GM19455 (cell line): ENCODE results near the gene UBN2.

Experiments used
- ATAC-seq: cut with Tn5 transposase; IDR thresholded peaks from one replicate; pipeline ENCODE4 v1.9.1; 2021; ENCODE audit not compliant: unreplicated experiment

The UBN2 gene

DNA sequence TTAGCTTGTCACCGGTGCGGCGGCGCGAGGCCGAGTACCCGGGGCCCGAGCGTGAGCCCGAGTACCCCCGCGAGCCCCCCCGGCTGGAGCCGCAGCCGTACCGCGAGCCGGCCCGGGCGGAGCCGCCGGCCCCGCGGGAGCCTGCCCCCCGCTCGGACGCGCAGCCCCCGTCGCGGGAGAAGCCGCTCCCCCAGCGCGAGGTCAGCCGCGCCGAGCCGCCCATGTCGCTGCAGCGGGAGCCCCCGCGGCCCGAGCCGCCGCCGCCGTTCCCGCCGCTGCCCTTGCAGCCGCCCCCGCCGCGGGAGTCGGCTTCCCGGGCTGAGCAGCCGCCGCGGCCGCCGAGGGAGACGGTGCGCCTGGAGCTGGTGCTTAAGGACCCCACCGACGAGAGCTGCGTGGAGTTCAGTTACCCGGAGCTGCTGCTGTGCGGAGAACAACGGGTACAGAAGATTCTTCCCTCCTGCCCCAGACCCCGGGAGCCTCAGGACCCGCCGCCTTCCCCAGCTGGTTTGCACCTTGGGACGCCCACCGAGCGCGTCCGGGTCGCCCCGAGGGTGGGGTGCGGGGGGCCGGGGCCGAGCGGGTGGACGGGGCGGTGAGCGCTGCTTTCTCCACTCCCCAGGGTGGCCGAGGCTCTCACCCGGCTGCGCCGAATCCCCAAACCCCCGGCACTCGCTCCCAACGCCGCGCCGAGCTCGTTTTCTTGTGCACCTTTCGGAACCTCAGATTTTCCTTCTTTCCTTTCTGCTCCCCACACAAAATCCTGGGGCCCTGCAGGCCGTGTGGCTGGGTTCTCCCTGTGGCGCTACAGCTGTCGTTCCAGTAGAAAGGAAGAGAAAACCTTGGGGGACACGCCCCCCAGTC, 708 bp downstream of the UBN2 start:
- peak; percentile 38 for ATAC-seq

DNA sequence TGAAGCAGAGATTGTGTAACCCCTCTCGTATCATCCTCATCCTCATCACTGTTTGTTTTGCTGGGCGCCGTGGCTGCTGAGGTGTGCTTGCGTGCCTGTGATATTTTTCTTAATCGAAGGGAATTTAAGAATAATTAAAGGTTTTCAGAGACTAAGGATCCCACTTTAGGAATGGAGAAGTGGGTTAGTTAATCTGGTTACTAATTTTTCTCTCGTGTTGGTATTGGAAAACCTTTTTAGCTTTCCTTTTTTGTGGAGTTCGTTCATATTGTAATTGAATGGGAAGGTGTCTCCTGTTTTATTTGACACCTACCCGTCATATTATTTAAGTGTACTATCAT, 1.3 kb downstream of the UBN2 start:
- no peak for ATAC-seq

DNA sequence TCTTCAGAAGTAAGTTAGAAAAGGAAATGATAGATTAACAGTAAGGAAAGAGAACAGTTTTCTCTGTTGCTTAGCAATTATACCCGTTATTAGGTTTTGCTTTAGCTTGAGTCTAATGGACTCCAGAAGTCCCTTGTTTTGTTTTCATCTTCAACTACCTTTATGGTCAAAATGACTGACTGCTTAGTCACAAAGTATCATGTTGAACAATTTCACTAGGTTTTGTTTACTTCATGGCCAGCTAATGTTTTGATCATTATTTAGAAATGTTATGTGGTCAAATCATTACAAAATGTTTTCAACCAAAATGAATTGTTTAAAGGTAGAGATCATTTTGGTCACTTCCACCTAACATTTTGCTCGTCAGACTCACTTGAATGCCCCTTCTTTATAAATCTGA, 1.9 kb downstream of the UBN2 start:
- ATAC-seq: no peak

DNA sequence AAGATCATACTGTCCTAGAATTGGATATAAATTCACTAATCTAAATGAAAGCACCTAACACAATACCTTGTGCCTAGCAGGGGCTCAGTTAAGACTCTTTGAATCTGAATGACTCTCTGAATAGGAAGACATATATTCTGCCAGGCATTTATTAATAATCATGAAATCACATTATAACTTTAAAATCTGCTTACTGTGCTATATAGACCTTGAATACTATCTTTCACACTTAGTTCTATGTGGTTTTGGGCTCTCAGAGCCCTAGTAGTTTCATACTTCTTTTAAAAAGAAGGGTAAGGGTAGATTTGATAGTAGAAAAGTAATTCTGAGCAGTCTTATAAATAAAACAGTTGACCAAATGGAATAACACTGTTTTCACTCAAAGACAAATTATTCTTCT, 10.2 kb downstream of the UBN2 start:
- ATAC-seq: no peak

DNA sequence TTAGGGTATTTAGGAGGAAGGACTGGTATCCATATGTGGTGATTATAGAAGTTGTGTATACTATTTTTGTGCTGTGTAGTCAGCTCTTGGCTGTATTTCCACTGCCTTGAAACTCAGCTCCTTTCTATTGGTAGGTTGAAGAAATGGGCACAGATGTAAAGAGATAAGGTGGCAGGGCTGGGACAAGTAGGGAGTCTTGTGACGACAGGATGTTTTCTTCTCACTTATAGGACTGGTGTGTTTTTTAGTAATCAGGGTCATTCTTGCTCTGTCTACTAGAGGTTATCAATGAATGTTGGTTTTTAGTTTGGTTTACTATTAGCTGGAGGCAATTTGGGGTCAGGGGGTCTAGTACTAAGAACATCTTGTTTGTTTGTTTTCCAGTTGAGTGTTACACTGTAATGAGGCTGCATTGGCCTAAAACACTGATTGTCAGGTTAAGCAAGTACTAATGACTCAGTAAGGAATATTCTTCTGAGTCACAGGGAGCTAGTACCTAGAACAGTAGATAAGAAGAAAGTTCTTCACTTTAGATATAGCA, 11.8 kb downstream of the UBN2 start:
- ATAC-seq: no peak

DNA sequence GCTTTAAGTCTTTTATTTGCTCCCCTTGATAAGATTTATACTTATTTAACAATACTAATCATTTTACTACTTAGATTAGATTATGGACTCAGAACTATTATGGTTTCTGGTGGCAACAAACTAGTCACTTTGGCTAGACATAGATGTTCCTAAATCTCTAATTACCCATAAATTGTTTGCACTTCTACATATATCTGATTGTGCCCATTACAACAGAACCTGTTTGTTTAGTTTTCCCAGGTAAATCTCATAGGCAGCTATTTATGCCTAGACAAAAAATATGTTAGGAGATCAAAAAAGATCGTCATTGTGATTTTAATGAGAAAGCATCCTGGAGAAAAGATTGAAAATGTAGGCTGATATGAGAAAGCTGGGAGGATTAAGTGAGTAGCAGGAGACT, 14.4 kb downstream of the UBN2 start:
- ATAC-seq: no peak

DNA sequence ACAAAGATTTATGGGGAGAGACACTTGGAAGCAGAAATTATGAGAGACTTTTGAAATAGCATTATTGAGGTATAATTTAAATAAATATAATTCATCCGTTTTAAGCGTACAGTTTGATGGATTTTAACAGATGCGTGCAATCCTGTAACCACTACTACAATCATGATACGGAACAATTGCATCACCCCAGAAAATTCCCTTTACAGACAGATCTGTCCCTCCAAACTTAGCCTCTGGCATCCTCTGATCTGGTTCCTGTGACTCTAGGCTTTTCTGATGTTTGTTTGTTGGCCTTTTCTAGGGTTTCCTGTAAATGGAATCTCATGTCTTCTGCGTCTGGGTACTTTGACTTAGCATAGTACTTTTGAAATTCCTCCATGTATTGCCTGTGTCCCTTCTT, 15.5 kb downstream of the UBN2 start:
- ATAC-seq: no peak

DNA sequence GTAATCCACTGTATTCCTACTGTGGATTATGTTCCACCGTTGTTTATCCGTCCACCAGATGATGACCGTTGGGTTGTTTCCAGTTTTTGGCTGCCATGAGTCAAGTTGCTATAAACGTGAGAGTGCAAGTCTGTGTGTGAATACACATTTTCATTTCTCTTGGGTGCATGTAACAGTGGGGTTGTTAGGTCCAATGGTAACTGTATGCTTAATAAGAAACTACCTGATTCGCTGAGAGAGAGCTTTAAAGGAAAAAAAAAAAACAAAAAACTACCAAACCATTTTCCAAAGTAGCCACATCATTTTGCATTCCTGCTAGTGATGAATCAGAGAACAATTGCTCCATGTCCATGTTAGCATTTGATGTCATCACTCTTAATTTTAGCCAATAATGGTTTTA, 15.9 kb downstream of the UBN2 start:
- ATAC-seq: no peak

DNA sequence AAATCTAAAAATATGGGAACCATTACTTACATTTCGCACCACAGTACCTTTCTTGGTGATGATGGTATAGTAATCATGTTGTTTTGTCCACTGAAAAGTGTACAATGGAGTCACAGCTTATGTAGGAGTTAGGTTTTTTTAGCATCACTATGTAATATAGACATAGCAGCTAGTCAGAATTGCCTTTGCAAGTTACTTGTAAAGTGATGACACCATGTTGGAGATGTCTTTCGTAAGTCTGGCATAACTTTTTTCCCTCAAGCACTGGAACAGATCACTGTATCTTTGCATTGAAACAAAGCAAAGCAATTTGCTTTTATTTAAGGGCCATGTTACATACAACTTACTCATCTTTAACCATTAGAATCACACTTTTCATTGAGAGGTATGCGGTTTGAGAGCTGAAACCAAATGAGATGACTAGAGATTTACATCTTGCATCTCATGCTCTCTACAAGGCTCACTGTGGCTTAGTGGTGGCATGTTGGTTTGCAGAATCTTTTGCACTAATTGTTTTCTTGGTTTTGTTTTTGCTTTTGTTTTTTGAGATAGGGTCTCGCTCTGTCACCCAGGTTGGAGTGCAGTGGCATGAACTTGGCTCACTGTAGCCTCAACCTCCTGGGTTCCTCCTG, 18.3 kb downstream of the UBN2 start:
- ATAC-seq: no peak

DNA sequence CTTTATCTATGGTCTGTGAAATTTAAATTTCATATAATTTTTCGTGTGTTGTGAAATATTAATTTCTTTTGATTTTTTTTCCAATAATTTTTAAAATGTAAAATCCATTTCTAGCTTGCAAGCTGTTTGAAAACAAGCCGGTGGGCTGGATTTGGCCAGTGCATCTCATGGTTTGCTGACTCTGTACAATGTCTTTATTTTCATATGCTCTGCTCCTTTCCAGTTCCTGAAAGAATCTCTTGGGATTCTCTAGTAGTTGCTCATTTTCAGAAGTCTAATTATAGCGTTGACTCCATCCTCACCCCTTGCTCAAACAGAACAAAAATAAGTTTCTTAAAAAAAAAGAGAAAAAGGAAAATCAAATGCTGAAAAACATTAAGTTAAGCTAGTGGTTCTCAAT, 21.4 kb downstream of the UBN2 start:
- ATAC-seq: no peak

DNA sequence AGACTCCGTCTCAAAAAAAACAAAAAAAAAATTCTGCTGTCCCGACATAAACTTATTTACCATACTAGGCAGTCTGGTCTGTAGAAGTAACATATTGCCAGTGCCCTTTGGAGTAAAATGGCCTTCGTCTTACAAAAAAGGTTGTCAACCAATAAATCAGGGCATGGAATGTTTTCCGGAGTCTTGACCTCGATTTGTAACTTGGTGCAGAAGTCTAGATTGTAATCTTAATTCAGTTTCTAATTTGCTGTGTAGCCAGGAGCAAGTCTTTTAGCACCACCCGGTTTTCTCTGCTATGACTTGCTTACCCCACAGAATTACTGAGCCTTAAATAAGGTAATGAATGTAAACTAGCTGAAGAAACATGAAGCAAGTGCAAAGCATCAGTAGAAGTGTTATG, 23.2 kb downstream of the UBN2 start:
- no peak for ATAC-seq

DNA sequence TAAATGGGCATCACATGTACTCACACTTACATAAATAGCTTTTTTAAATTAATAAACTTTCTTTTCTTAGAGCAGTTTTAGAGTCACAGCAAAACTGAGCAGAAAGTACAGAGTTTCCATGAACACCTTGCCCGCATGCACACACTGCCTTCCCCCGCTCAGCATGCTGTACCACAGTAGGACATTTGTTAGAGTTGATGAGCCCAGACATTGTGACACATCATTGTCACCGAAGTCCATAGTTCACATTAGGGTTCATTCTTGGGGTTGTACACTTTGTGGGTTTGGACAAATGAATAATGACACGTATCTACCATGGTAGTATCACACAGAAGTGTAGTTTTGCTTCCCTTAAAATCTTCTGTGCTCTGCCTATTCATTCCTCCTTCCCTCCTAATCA, 23.7 kb downstream of the UBN2 start:
- ATAC-seq: no peak

DNA sequence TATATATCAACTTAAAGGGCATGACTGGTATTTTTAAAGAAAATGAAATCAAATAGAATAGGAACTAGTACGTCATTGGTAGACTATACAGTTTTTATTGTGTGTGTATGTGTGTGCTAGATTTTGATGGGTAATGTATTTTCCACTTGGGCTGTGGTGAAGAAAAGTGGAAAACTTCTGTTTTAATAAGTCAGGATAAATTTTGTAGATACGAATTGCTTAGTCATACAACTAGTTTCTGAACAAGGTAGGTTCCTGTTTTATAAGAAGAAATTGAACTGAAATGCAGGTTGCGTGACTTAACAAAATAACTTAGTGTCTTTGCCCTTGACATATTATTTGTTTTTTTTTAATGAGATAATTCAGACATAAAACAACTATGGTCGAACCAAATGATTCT, 24.3 kb downstream of the UBN2 start:
- no peak for ATAC-seq

DNA sequence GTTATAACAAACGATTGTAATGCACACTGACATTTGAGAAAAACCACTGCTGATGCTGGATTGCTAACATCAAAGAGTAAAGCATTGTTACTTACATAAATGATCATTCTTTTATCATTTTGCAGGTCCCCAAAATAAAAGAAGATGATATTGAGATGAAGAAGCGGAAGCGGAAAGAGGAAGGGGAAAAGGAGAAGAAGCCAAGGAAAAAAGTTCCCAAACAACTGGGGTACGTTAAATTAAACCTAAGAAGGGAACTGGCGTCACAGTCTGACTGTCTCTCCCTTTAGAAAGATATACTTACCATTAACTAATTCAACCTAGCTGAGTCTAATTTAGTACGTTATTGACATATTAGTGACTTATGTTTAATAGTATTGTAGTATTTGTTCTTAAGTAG, 28.1 kb downstream of the UBN2 start:
- no peak for ATAC-seq

DNA sequence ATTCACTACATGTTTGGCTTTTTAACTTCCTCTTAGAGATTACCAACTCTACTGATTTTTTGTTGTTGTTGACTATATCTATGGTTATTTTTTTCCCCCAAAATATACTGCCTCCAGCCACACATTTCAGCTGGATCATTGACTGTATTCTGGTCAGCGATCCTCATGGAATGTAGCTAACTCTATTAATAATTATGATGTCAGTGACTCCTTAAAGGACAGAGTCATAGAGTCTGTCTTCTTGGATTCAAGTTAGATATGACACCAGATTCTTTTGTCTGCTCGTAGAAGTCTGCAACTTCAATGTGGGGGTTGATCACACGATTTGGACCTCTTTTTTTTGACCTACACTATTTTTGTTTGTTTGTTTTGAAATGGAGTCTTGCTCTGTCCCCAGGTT, 33.2 kb downstream of the UBN2 start:
- ATAC-seq: no peak

DNA sequence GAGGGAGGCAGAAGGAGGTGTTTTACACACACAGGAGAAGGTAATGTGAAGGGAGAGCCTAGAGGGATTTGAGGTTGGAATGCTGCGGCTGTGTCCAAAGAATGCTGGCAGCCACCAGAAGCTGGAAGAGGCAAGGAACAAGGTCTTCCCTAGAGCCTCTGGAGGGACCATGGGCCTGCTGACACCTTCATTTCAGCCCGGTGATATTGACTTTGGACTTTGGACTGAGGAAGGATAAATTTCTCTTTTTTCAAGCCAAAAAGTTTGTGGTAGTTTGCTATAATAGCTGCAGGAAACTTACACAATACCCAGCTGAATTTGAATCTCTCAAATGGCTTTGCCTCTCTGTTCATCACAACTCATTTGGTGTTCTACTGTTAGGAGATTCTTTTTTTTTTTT, 34.6 kb downstream of the UBN2 start:
- ATAC-seq: no peak

DNA sequence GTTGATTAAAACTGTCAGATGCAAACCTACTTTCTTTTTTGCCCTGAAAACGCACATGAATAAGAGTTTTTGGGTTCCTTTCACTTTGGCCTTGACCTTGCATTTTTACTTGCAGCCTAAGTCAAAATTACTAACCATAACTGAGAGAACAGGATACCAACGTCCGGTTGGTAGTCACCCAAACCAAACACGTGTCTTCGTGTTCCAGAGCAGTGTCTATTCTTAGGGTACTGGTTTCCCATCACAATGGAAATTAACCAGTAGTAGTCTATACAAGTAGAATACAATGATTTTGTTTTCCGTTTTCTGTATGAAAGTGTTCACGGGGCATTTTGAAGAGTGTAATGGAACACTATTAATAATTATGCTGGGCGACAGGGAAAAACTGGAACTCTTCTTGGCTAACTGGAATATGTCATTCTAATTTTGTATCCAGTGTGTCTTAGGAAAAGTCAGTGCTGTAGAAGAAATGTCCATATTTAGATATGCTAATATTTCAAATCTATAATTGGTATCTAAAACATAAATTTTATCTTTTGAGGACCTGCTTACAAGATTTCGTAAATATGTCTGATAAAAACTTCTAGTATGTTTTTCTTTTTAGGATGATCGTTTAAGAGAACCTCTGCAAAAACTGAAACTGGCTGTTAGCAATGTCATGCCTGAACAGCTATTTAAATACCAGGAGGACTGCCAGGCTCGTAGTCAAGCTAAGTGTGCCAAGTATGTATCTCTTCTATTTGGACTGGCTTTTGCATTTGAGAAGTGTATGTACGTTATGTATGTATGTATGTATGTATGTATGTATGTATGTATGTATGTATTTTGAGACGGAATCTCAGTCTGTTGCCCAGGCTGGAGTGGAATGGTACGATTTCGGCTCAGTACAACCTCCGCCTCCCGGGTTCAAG, 40.9 kb downstream of the UBN2 start:
- ATAC-seq: no peak

DNA sequence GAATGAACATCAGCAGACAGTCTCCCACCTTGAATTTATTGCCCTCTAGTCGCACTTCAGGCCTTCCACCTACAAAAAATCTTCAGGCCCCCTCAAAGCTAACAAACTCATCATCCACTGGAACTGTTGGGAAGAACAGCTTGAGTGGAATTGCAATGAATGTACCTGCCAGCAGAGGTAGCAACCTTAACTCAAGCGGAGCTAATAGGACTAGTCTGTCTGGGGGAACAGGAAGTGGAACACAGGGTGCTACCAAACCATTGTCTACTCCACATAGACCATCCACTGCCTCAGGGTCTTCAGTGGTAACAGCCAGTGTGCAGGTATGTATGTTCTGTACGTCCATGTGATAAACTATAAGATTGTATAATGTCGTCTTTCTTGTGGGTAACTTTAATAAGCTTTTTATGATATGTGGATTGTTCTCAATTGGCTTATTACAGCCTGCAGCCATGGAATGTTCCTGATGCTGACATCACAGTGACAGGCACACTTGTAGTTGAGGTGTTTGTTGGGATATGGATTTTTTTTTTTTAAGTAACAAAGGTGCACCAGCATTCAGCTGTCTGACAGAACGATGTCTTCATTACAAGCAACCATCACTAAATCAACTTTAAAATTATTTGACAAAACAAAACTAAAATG, 53.3 kb downstream of the UBN2 start:
- ATAC-seq: no peak

DNA sequence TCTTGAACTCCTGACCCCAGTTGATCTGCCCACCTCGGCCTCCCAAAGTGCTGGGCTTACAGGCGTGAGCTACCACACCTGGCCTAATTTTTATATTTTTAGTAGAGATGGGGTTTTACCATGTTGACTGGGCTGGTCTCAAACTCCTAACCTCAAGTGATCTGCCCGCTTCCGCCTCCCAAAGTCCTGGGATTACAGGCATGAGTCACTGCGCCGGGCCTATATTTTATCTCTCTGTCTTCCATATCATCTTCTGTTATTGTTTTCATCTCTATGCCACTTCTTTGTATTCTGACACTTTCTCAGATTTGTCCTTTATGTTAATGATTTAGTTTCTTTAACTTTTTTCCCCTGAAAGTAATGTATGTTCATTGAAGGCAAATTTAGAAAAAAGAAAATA, 55.1 kb downstream of the UBN2 start:
- ATAC-seq: no peak

DNA sequence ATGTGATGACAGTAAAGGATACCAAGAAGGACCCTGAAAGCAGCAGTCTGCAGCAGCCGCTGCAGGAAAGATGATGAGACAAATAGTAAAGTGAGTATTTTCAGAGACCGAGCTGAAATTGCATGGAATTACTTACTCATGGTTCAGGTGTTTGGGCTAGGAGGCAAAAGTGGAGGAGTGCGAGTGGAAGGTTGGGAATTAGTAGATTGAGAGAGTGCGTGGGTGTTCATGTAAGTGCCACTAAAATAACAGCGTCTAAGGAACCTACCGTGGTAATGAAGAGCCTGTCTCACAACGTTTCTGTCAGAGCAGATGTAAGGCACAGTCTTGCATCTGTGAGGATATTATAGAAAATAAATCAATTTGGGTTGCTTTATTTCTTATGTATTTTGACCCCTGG, 61.8 kb downstream of the UBN2 start:
- no peak for ATAC-seq

DNA sequence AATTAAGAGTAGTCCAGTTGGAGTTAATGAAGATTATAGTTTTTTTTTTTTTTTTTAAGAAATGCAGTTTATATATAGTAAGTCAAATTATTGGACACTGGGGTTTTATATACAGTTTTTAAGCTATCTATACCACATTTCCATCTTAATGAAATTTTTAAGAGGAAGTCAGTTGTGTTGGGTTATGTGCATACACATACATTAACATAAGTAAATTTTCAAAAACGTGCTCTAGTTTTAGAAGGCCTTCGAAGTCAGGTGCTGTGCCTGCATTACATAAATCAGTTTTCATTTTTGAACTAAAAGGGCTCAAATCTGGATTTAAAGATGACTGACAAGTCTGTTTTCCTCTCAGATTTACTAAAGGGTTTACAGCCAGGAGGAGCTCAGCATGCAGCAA, 62.5 kb downstream of the UBN2 start:
- ATAC-seq: no peak
